Measurements from ENCODE around the gene COL27A1.

Gene COL27A1

GRCh38 chr9:114207845-114208244, 52.5 kb downstream of the COL27A1 start:
- no peak for DNase-seq

GRCh38 chr9:114209151-114209550, 53.8 kb downstream of the COL27A1 start:
- no peak for DNase-seq

GRCh38 chr9:114210136-114210535, 54.8 kb downstream of the COL27A1 start:
- DNase-seq, result no peak

GRCh38 chr9:114210691-114211276, 55.4 kb downstream of the COL27A1 start:
- no peak for DNase-seq

- DNase-seq, result no peak
Measured at GRCh38 chr9:114212826-114213225, 57.5 kb downstream of the COL27A1 start.

- DNase-seq, result no peak
Measured at GRCh38 chr9:114213566-114213965, 58.2 kb downstream of the COL27A1 start.

- DNase-seq, result no peak
Measured at GRCh38 chr9:114214181-114214580, 58.8 kb downstream of the COL27A1 start.

GRCh38 chr9:114214686-114215414, 59.5 kb downstream of the COL27A1 start:
- no peak for DNase-seq

- no peak for DNase-seq
Measured at GRCh38 chr9:114216081-114216480, 60.7 kb downstream of the COL27A1 start.

- DNase-seq, result no peak
Measured at GRCh38 chr9:114216976-114217375, 61.6 kb downstream of the COL27A1 start.

- no peak for DNase-seq
Measured at GRCh38 chr9:114218264-114219120, 63.2 kb downstream of the COL27A1 start.

GRCh38 chr9:114220061-114220541, 64.8 kb downstream of the COL27A1 start:
- no peak for DNase-seq

GRCh38 chr9:114221706-114222465, 66.5 kb downstream of the COL27A1 start:
- DNase-seq, result no peak

- DNase-seq, result no peak
Measured at GRCh38 chr9:114223564-114224246, 68.4 kb downstream of the COL27A1 start.

GRCh38 chr9:114224247-114224610, 68.9 kb downstream of the COL27A1 start:
- no peak for DNase-seq

- no peak for DNase-seq
Measured at GRCh38 chr9:114225561-114226212, 70.3 kb downstream of the COL27A1 start.

- DNase-seq, result no peak
Measured at GRCh38 chr9:114226246-114227055, 71.1 kb downstream of the COL27A1 start.

- DNase-seq, result no peak
Measured at GRCh38 chr9:114227288-114228015, 72.1 kb downstream of the COL27A1 start.

GRCh38 chr9:114228016-114228808, 72.9 kb downstream of the COL27A1 start:
- no peak for DNase-seq
